AG09309 (cell line): ENCODE data around the gene KIR2DL3.
"Not testable (repeated sequence)": the region's sequence is repeated elsewhere in the genome, so short reads cannot be mapped to it uniquely, and the experiment has no call there.

ENCODE experiments used
- DNase-seq: peaks from one replicate; pipeline ENCODE4 v3.0.0-alpha.2; 2010; ENCODE audit warnings: low read depth
- H3K4me3 ChIP-seq: 2 replicates; pipeline ENCODE4 v1.5.1; 2011; ENCODE audit warnings: mild to moderate bottlenecking, low read depth, low read length, moderate library complexity; ENCODE audit not compliant: control insufficient read depth

Gene KIR2DL3

DNA sequence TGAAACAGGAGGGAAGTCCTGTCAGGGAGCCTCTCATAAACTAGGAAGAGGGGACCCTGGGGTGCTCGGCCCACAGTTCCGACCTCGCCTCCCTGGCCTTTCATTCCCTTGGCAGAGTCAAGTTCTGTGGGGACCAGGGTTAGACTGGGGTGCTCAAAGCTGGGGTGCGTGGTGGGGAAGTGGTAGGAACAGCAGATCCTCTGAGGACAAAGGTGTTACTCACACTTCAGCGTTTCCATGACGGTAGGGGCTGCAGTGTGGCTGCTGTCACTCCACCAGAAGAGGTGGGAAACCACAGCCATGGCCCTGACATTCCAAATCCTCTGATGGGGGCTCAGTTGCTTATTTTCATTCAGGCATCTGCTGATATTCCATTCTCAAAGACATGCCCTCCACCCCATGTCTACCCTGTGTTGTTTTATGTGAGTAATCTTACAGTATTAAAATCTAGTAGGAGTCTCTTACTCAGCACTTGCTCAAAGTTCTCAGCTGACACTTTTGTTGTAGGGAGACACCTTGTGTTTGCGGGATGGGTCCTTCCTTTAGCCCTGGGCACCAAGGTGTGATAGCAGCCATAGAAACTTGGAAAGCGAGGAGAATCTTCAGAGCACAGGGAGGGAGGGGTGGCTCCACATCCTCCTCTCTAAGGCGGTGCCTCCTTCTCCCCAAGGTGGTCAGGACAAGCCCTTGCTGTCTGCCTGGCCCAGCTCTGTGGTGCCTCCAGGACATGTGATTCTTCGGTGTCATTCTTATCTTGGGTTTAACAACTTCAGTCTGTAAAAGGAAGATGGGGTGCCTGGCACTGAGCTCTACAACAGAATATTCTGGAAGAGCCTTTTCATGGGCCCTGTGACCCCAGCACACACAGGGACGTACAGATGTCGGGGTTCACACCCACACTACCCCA lies 18.1 kb downstream of the KIR2DL3 start:
- not testable (repeated sequence) for DNase-seq, H3K4me3 ChIP-seq

DNA sequence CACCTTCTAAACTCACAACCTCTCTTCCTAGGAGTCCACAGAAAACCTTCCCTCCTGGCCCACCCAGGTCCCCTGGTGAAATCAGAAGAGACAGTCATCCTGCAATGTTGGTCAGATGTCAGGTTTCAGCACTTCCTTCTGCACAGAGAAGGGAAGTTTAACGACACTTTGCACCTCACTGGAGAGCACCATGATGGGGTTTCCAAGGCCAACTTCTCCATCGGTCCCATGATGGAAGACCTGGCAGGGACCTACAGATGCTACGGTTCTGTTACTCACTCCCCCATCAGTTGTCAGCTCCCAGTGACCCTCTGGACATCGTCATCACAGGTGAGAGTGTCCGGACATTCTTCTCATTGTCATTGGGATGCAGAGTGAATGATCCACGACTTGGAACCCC lies 20.3 kb downstream of the KIR2DL3 start:
- not testable (repeated sequence) for H3K4me3 ChIP-seq, DNase-seq

DNA sequence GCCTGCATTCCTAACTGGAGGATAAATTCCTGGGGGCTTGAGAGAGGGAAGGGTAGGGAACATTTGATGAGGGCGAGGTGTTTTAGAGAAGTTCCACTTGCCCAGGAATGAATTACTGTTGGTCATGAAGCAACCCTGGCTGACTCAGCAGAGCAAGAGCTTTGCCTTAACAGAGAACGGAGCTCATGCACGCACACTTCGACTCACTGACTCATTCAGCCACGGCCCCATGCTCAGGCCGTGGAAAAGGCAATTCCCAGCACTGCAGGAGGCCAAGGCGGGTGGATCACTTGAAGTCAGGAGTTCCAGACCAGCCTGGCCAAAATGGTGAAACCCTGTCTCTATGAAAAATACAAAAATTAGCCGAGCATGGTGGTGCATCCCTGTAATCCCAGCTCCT lies 25.9 kb downstream of the KIR2DL3 start:
- H3K4me3 ChIP-seq, DNase-seq: not testable (repeated sequence)

DNA sequence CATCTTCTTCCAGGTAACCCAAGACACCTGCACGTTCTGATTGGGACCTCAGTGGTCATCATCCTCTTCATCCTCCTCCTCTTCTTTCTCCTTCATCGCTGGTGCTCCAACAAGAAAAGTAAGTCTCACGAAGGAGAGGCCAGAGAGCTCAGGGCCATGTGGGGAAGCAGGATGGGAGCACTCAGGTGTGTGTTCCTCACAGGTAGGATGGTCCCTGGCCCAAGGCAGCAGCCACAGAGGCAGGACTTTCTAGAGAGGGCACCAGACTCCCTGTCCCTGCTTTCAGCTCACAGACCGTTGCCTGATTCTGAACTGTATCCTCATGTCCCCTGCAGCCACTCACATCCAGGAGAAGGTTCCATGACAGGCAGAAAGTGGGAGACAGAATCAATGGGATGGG lies 28.2 kb downstream of the KIR2DL3 start:
- H3K4me3 ChIP-seq, DNase-seq: not testable (repeated sequence)

- not testable (repeated sequence) for H3K4me3 ChIP-seq, DNase-seq
Observed at GRCh38 chr19:54769646-54770045, 31.3 kb downstream of the KIR2DL3 start, which contains the start of gene KIR2DL1. KIR2DL1 (plus strand) TSS chr19:54769793; CDS start chr19:54769851, 58 bp downstream.

DNA sequence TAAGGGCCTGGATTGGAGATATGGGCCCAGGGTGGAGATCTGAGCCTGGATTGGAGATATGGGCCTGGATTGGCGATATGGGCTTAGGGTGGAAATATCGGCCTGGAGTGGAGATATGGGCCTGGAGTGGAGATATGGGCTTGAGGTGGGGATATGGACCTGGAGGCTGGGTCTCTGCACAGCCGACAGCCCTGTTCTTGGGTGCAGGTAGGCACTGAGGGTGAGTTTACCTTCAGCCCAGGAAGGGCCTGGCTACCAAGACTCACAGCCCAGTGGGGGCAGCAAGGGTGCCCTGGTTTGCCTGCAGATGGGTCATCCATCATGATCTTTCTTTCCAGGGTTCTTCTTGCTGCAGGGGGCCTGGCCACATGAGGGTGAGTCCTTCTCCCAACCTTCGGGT lies 32.2 kb downstream of the KIR2DL3 start:
- not testable (repeated sequence) for H3K4me3 ChIP-seq, DNase-seq

DNA sequence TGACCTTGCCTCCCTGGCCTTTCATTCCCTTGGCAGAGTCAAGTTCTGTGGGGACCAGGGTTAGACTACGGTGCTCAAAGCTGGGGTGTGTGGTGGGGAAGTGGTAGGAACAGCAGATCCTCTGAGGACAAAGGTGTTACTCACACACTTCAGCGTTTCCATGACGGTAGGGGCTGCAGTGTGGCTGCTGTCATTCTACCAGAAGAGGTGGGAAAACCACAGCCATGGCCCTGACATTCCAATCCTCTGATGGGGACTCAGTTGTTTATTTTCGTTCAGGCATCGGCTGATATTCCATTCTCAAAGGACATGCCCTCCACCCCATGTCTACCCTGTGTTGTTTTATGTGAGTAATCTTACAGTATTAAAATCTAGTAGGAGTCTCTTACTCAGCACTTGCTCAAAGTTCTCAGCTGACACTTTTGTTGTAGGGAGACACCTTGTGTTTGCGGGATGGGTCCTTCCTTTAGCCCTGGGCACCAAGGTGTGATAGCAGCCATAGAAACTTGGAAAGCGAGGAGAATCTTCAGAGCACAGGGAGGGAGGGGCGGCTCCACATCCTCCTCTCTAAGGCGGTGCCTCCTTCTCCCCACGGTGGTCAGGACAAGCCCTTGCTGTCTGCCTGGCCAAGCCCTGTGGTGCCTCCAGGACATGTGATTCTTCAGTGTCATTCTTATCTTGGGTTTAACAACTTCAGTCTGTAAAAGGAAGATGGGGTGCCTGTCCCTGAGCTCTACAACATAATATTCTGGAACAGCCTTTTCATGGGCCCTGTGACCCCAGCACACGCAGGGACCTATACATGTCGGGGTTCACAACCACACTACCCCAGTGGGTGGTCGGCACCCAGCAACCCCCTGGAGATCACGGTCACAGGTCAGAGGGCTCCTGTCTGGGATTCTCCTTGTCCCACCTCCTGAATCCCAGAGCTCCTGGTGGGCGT lies 33.0 kb downstream of the KIR2DL3 start:
- not testable (repeated sequence) for DNase-seq, H3K4me3 ChIP-seq

DNA sequence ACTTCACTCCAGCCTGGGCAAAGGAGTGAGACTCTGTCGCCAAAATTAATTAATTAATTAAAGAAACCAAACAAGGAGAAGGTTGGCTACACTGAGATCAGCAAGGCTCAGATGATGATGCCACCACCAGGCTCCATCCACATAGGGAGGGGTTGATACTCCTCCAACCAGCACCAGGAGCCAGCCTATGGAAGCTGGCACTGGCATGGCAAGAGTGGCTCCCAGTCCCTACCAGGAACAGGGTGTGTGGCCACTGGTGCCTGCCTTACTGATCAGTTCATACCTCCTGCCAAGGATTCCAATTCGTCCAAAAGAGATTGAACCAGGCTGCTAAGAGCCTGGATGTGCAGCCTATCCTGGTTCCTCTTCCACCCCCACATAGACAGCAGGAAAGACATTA lies 34.4 kb downstream of the KIR2DL3 start:
- DNase-seq, H3K4me3 ChIP-seq: not testable (repeated sequence)

- not testable (repeated sequence) for DNase-seq, H3K4me3 ChIP-seq
Observed at GRCh38 chr19:54775095-54775815, 36.9 kb downstream of the KIR2DL3 start.

DNA sequence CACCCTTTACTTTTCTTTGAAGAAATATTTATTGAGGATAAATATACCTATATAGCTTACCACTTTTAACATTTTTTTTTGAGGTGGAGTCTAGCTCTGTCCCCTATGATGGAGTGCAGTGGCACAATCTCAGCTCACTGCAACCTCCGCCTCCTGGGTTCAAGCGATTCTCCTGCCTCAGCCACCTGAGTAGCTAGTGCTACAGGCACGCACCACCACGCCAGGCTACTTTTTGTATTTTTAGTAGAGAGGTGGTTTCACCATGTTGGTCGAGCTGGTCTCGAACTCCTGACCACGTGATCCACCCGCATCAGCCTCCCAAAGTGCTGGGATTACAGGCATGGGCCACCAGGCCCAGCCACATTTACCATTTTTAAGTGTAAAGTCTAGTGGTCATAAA lies 37.5 kb downstream of the KIR2DL3 start:
- H3K4me3 ChIP-seq, DNase-seq: not testable (repeated sequence)

DNA sequence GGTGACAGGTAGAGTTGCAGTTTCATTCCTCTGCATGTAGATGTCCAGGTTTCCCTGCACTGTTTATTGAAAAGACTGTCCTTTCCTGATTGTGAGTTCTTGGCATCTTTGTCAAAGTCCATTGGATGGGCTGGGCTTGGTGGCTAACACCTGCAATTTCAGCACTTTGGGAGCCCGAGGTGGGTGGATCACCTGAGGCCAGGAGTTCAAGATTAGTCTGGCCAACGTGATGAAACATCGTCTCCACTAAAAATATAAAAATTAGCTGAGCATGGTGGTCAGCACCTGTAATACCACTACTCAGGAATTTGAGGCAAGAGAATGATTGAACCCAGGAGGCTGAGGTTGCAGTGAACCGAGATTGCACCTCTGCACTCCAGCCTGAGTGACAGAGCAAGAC lies 39.5 kb downstream of the KIR2DL3 start:
- not testable (repeated sequence) for H3K4me3 ChIP-seq, DNase-seq

GRCh38 chr19:54778896-54779295 lies 40.6 kb downstream of the KIR2DL3 start:
- DNase-seq, H3K4me3 ChIP-seq: not testable (repeated sequence)

- not testable (repeated sequence) for DNase-seq
Observed at GRCh38 chr19:54782916-54783315, 44.6 kb downstream of the KIR2DL3 start.

DNA sequence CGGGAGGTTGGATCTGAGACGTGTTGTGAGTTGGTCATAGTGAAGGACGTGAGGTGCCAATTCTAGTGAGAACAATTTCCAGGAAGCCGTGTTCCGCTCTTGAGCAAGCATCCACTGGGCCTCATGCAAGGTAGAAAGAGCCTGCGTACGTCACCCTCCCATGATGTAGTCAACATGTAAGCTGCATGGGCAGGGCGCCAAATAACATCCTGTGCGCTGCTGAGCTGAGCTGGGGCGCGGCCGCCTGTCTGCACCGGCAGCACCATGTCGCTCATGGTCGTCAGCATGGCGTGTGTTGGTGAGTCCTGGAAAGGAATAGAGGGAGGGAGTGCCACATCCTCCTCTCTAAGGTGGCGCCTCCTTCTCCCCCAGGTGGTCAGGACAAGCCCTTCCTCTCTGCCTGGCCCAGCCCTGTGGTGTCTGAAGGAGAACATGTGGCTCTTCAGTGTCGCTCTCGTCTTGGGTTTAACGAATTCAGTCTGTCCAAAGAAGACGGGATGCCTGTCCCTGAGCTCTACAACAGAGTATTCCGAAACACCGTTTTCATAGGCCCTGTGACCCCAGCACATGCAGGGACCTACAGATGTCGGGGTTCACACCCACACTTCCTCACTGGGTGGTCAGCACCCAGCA lies 47.9 kb downstream of the KIR2DL3 start:
- not testable (repeated sequence) for DNase-seq

More at GRCh38 chr19:54782916-54783315, 44.6 kb downstream of the KIR2DL3 start:
- H3K4me3 ChIP-seq = not testable (repeated sequence)

DNA sequence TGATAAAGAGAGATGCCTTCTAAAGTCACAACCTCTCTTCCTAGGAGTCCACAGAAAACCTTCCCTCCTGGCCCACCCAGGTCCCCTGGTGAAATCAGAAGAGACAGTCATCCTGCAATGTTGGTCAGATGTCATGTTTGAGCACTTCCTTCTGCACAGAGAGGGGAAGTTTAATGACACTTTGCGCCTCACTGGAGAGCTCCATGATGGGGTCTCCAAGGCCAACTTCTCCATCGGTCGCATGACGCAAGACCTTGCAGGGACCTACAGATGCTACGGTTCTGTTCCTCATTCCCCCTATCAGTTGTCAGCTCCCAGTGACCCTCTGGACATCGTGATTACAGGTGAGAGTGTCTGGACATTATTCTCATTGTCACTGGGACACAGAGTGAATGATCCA lies 49.8 kb downstream of the KIR2DL3 start:
- DNase-seq, H3K4me3 ChIP-seq: not testable (repeated sequence)

More for the DNA sequence above, 47.9 kb downstream of the KIR2DL3 start:
- not testable (repeated sequence) for H3K4me3 ChIP-seq
